GM21717 (cell line): ENCODE measurements around the gene SLC4A4.
A peak's percentile ranks its signal among the peaks of the same experiment; 100 is the strongest.

ENCODE experiments used
- ATAC-seq: cut with Tn5 transposase; IDR thresholded peaks from one replicate; pipeline ENCODE4 v1.9.1; 2021; ENCODE audit warnings: mild to moderate bottlenecking, moderate library complexity; ENCODE audit not compliant: unreplicated experiment

Gene SLC4A4

GRCh38 chr4:71338846-71339593 lies at the start of gene SLC4A4:
SLC4A4 (plus strand) TSS chr4:71339020.
- ATAC-seq, result peak; percentile 100

DNA sequence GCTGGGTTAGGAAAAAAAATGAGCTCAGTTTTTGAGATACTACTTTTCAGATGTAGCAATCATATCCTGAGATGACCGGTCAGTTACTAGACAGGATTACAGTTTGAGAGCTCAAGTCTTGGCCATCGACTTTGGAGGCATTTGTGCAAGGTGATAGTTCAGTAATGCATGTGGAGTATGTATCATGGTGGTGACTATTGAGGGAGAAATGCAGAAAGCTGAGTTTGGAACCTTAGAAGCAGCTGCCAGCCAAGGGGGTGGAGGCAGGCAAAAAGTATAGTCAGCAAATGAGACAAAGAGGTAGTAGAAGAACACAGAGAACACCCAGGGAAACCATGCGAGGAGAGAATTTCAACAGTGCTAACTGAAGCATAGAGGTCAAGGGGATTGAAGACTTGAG lies 48.7 kb upstream of the SLC4A4 start:
- ATAC-seq, result no peak

DNA sequence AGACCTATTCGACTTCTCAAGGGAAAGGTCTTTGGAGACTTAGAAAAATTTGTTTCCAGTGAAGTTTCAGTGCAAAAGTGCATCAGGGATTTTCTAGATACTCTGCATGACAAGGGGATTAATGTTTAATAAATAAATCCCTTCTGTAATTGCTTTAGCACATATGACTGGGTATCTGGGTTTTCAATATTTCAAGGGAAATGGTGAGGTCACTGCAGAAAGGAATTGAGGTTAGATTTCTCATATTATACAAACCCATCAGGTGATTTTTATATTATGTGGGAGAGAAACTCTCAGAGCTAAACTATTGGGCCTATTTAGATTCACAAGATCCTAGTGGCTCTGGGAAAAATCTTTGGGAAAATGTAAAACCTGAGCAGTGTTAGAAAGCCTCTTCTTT lies 48.3 kb upstream of the SLC4A4 start:
- no peak for ATAC-seq

DNA sequence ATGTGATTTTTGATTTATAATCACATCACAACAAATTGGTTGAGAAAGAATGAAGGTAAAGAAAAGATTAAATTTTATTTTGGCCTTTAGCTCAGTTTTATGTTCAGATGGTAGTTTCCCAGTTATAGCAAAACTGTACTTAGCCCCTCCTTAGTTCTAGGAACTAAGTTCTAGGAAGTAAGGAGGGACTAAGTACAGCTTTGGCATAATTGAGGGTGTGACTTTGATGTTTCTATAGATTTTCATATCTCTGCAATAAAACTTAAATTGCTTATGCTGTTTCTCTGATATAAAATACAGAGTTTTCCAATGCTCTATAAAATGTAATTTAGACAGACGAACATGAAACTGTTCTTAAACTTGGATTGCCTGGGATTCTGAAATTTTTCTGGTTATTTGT lies 46.6 kb upstream of the SLC4A4 start:
- no peak for ATAC-seq

DNA sequence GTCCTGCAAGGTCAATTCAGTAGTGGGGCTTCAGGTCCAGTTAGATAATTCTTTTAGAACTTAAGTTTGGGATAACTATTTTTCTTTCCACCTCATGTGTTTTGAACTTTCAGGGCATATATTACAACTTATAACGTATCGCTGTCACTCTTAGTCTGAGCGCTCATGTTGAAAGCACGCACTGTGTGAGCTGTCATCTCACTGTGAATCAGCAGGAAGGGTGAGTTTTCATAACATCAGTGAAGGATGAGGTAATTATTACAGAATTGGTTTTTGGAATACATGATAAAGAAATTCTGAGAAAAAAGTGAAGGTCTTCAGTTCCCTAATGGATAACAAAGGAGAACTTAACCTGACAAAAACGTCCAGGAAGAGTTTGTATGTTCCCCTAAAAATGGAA lies 45.1 kb upstream of the SLC4A4 start:
- no peak for ATAC-seq

- ATAC-seq, result no peak
Measured at GRCh38 chr4:71294301-71294700, 44.5 kb upstream of the SLC4A4 start.

GRCh38 chr4:71296945-71297344 lies 41.9 kb upstream of the SLC4A4 start:
- ATAC-seq, result no peak

DNA sequence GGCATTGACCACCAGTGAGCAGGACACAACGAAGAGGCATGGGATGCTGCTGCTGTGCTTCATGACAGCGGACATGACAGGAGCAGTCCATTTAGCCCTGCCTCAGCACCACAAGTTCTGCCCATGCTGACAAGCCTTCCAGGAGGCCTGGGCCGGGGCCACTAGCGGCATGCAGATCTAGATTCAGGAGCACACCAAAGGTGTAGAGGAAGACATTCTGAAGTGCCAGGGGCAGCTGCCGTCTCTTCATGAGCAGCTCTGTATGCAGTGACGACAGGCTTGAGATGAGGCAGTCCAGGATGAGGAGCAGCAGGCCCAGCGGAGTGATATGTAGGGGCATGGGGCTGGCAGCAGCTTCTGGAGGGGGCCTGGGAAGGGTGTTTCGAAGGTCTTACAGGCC lies 38.5 kb upstream of the SLC4A4 start:
- ATAC-seq, result no peak

DNA sequence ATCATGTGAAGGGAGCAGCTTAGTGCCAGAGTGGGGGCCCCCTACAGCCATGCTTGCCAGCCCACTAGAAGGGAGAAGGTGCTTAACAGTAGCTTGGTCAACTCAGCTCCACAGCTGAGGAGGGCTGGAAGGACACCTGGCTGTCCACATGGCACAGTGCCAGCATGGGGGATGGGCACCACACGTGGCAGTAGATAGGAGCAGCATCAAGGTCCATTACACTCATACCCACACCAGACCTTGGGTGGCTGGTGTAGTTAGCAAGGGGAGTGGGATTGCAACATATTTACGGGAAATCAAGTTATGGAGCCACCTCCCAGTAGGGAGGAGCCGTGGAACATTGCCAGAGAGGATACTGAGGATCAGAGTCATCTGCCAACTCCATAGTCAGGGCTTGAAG lies 37.9 kb upstream of the SLC4A4 start:
- no peak for ATAC-seq

DNA sequence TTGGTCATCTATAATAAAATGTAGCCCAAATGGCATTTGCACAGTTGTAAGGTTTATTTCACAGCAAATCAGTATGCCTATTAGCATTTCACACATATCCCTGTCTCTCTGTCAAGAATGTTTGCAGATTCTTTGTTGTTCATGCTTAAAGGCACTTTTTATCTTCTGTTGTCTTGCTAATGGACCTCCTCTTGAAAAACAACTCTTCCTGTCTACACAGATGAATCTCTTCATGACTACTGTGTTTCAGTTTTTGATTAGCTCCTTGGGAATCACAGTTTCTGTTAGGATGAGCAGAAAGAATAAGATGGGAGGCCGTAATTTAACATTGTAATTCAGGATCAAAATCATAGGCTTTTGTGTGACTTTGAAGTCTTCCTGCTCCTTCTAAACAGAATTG lies 35.5 kb upstream of the SLC4A4 start:
- ATAC-seq, result no peak

- no peak for ATAC-seq
Measured at GRCh38 chr4:71303850-71304249, 35.0 kb upstream of the SLC4A4 start.

GRCh38 chr4:71304289-71304850 lies 34.5 kb upstream of the SLC4A4 start:
- no peak for ATAC-seq

- no peak for ATAC-seq
Measured at GRCh38 chr4:71307729-71308128, 31.1 kb upstream of the SLC4A4 start.

DNA sequence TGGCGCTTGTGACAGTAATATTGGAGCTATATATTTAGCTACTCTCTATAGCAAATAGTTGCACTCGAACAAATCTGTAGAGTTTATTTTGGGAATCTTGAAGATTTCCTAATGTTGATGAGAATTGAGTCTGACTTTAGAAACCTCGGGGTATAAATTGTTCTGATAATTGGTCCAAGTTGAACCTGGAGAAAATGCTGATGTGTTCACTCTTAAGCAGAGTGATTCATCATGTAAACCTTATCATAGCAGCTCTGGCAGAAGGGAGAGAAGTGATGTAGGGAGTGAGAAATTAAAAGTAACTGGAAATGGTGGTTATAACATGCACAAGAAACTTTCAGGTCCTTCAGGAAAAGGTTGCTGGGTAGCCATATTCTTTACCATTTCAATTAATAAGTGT lies 16.4 kb upstream of the SLC4A4 start:
- no peak for ATAC-seq

DNA sequence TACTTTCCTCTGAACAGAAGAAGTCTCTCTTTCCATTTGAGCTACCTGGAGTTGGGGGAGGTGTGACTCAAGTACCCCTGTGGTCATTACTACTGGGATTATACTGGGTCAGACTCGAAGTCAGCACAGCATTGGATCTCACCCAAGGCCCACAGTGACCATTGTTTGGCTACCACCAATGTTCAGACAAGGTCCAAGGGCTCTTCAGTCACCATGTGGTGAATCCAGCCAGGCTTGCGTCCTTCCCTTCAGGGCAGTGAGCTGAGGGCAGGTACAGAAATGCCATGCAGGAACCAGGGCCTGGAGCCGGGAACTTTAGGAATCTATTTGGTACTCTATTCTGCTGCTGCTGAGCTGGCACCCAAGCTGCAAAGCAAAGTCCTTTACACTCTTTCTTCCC lies 5.5 kb upstream of the SLC4A4 start:
- no peak for ATAC-seq

GRCh38 chr4:71333960-71334359 lies 4.9 kb upstream of the SLC4A4 start:
- no peak for ATAC-seq

- ATAC-seq, result no peak
Measured at GRCh38 chr4:71334465-71334882, 4.3 kb upstream of the SLC4A4 start.

- ATAC-seq, result no peak
Measured at GRCh38 chr4:71343670-71344466, 5.0 kb downstream of the SLC4A4 start.

DNA sequence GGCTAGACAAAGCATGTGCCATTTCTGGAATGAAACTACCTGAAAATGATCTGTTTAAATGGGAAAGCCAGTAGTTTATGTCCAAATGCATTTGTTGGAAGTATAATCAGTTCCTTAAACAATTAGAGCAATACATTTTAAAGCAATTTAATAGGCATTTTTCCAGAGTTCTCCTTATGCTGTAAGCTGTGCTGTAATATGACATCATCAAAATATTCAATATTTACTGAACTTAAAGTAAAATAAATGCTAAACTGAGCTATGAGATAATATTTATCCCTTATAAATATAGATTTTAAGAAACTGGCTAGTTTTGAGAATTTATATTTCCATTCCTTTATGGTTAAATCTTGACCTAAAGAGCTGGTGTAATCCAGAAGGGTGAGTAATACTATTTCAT lies 7.9 kb downstream of the SLC4A4 start:
- no peak for ATAC-seq

- no peak for ATAC-seq
Measured at GRCh38 chr4:71348586-71348985, 9.8 kb downstream of the SLC4A4 start.

DNA sequence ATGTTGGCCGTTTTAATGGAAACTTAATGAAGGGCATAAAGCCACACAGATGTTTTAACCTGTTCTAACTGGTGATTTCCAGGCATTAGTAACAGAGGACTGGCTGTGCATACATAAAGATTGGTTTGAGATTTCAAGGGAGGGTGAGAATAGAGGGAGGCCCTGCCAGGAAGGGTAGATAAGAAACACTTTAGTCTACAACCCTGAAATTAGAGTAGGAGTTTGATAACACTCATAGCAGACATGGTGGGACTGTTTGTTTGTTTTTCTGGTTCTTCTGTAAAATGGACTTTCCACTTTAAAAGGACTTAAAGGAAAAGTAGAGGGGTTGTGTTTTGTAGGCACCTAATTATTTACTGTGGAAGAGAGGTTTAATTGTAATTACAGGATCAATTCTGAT lies 16.2 kb downstream of the SLC4A4 start:
- ATAC-seq, result no peak

- ATAC-seq, result no peak
Measured at GRCh38 chr4:71355971-71356370, 17.2 kb downstream of the SLC4A4 start.
